RWPE2 (cell line): Measurements from ENCODE around the gene CTSL.

Experiments used
- ATAC-seq: fragments of 200-7000 bp; cut with Tn5 transposase; 3 replicates; pipeline ENCODE4 v1.9.1; 2021; ENCODE audit warnings: low read depth
- DNase-seq: peaks from one replicate; pipeline ENCODE4 v3.0.0-alpha.2; 2020; ENCODE audit warnings: low spot score
- H3K27ac ChIP-seq: fragments of 450-650 bp; 2 replicates; pipeline ENCODE4 v1.5.1; 2017; ENCODE audit warnings: mild to moderate bottlenecking; ENCODE audit not compliant: poor library complexity, severe bottlenecking
- H3K27me3 ChIP-seq: fragments of 250-450 bp; sonication (Bioruptor Pico); 2 replicates; pipeline ENCODE4 v1.5.1; 2021; ENCODE audit warnings: mild to moderate bottlenecking, moderate library complexity; ENCODE audit not compliant: insufficient read depth, poor library complexity, severe bottlenecking
- H3K36me3 ChIP-seq: fragments of 250-450 bp; sonication (Bioruptor Pico); 2 replicates; pipeline ENCODE4 v1.5.1; 2020; ENCODE audit warnings: low read depth, mild to moderate bottlenecking, moderate library complexity
- H3K4me1 ChIP-seq: fragments of 250-450 bp; sonication (Bioruptor Pico); 2 replicates; pipeline ENCODE4 v1.5.1; 2021; ENCODE audit warnings: mild to moderate bottlenecking, moderate library complexity; ENCODE audit not compliant: insufficient read depth, poor library complexity, severe bottlenecking
- H3K4me3 ChIP-seq: fragments of 250-450 bp; sonication (Bioruptor Pico); 2 replicates; pipeline ENCODE4 v1.5.1; 2021; ENCODE audit warnings: mild to moderate bottlenecking, moderate library complexity; ENCODE audit not compliant: severe bottlenecking
- H3K9me3 ChIP-seq: fragments of 250-450 bp; sonication (Bioruptor Pico); 2 replicates; pipeline ENCODE4 v1.5.1; 2021; ENCODE audit warnings: mild to moderate bottlenecking, moderate library complexity; ENCODE audit not compliant: severe bottlenecking
- CTCF ChIP-seq: fragments of 450-650 bp; IDR thresholded peaks from one replicate; pipeline ENCODE4 v1.5.1; 2017; ENCODE audit warnings: mild to moderate bottlenecking, moderate library complexity; ENCODE audit not compliant: poor library complexity, severe bottlenecking

Gene CTSL

GRCh38 chr9:87733273-87734052, 7.5 kb downstream of the CTSL start:
- H3K4me3 ChIP-seq: no peak overlapping the region
- TF ChIP-seq CTCF: no peak
- peaks cover 30% of the 10 kb centered on the region for H3K36me3 ChIP-seq
- H3K4me1 ChIP-seq: no peaks in the 10 kb centered on the region
- no peaks in the 10 kb centered on the region for H3K9me3 ChIP-seq
- no peaks in the 10 kb centered on the region for H3K27me3 ChIP-seq
- DNase-seq (no peak), ATAC-seq (no peak)
- no peak overlapping the region for H3K27ac ChIP-seq

- Histone ChIP-seq H3K27me3 (no peaks in the 10 kb centered on the region), H3K4me3 (no peak overlapping the region), H3K4me1 (no peaks in the 10 kb centered on the region), H3K27ac (no peak overlapping the region), H3K36me3 (peaks cover 25% of the 10 kb centered on the region), H3K9me3 (no peaks in the 10 kb centered on the region)
- TF ChIP-seq CTCF: no peak
- no peak for ATAC-seq
- no peak for DNase-seq
These were observed 8.2 kb downstream of the CTSL start for GRCh38 chr9:87734106-87734505.

- no peak for TF ChIP-seq CTCF
- H3K9me3 ChIP-seq: no peaks in the 10 kb centered on the region
- no peak overlapping the region for H3K4me3 ChIP-seq
- H3K27me3 ChIP-seq: no peaks in the 10 kb centered on the region
- no peak for DNase-seq
- H3K27ac ChIP-seq: no peak overlapping the region
- no peaks in the 10 kb centered on the region for H3K4me1 ChIP-seq
- no peaks in the 10 kb centered on the region for H3K36me3 ChIP-seq
- ATAC-seq: no peak
These were observed 13.6 kb downstream of the CTSL start for GRCh38 chr9:87739546-87739945.

GRCh38 chr9:87740209-87740608, 14.3 kb downstream of the CTSL start:
- Histone ChIP-seq H3K27me3 (no peaks in the 10 kb centered on the region), H3K4me3 (no peak overlapping the region), H3K27ac (no peak overlapping the region), H3K36me3 (no peaks in the 10 kb centered on the region), H3K9me3 (no peaks in the 10 kb centered on the region), H3K4me1 (no peaks in the 10 kb centered on the region)
- DNase-seq (no peak), ATAC-seq (no peak)
- TF ChIP-seq CTCF: no peak

GRCh38 chr9:87741326-87741725, 15.4 kb downstream of the CTSL start:
- no peak for DNase-seq
- H3K9me3 ChIP-seq: no peaks in the 10 kb centered on the region
- H3K27ac ChIP-seq: no peak overlapping the region
- no peaks in the 10 kb centered on the region for H3K27me3 ChIP-seq
- ATAC-seq: no peak
- H3K36me3 ChIP-seq: no peaks in the 10 kb centered on the region
- no peaks in the 10 kb centered on the region for H3K4me1 ChIP-seq
- no peak for TF ChIP-seq CTCF
- H3K4me3 ChIP-seq: no peak overlapping the region
